HTERT RPE-1 (cell line): ENCODE data around the gene HCN1.
"Not testable (repeated sequence)": the region's sequence is repeated elsewhere in the genome, so short reads cannot be mapped to it uniquely, and the experiment has no call there.

Experiments used
- in situ Hi-C: fragments of 300-500 bp; cut with MboI; formaldehyde crosslinking; loops from 4 replicates; pipeline ENCODE4 v1.14.3; 2020; ENCODE audit warnings: low sequenced_read_pairs

HCN1 gene

GRCh38 chr5:45437752-45438151 is 258.4 kb downstream of the HCN1 start:
- in situ Hi-C loops, result no loop called here

GRCh38 chr5:45417285-45417998 is 278.7 kb downstream of the HCN1 start:
- in situ Hi-C loops, result no loop called here

- in situ Hi-C loops, result no loop called here
Observed at GRCh38 chr5:45414620-45415573, 281.3 kb downstream of the HCN1 start.

GRCh38 chr5:45411971-45412612 is 284.1 kb downstream of the HCN1 start:
- in situ Hi-C loops, result no loop called here

- in situ Hi-C loops, result no loop called here
Observed at GRCh38 chr5:45410304-45410995, 285.7 kb downstream of the HCN1 start.

GRCh38 chr5:45408067-45408466 is 288.1 kb downstream of the HCN1 start:
- in situ Hi-C loops, result no loop called here

- in situ Hi-C loops, result no loop called here
Observed at GRCh38 chr5:45402804-45403455, 293.2 kb downstream of the HCN1 start.

- in situ Hi-C loops, result no loop called here
Observed at GRCh38 chr5:45399041-45399440, 297.1 kb downstream of the HCN1 start.

GRCh38 chr5:45385321-45386058 is 310.7 kb downstream of the HCN1 start:
- in situ Hi-C loops, result no loop called here

- in situ Hi-C loops, result no loop called here
Observed at GRCh38 chr5:45383985-45384384, 312.2 kb downstream of the HCN1 start.

- in situ Hi-C loops, result no loop called here
Observed at GRCh38 chr5:45382583-45382982, 313.6 kb downstream of the HCN1 start.

GRCh38 chr5:45376417-45376816 is 319.8 kb downstream of the HCN1 start:
- in situ Hi-C loops, result no loop called here

- in situ Hi-C loops, result no loop called here
Observed at GRCh38 chr5:45372629-45373028, 323.6 kb downstream of the HCN1 start.

- in situ Hi-C loops, result not testable (repeated sequence)
Observed at GRCh38 chr5:45371423-45371822, 324.8 kb downstream of the HCN1 start.

GRCh38 chr5:45355189-45355992 is 340.8 kb downstream of the HCN1 start:
- in situ Hi-C loops, result no loop called here

GRCh38 chr5:45336464-45336863 is 359.7 kb downstream of the HCN1 start:
- in situ Hi-C loops, result no loop called here

GRCh38 chr5:45335978-45336377 is 360.2 kb downstream of the HCN1 start:
- in situ Hi-C loops, result no loop called here

- in situ Hi-C loops, result no loop called here
Observed at GRCh38 chr5:45335346-45335745, 360.8 kb downstream of the HCN1 start.

GRCh38 chr5:45334939-45335338 is 361.2 kb downstream of the HCN1 start:
- in situ Hi-C loops, result no loop called here
